Inflammatory macrophage treated with lipopolysaccharide for 4 hours (primary cell): Measurements from ENCODE around the gene GAS2L2.

Experiments used
- DNase-seq: peaks from one replicate; pipeline ENCODE4 v3.0.0-alpha.2; 2020

Gene GAS2L2

DNA sequence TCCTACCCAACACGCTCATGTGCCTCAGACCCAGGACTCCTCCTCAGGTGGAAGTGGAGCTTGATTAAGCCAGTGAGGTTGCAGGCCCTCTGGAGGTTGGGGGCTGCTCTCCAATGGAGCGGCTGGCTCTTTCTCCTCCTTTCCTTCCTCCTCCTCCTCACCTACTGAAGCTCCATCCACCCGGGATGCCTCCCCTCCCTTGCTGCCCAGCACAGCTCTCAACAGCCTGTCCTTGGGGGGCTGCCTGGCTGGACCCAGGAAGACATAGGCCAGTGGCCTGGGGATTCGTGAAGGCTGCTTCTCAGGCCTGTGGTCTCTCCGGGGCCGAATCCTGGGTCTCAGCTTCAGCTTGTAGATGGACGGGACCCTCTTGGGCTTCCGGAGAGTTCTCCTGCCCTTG lies 8.2 kb downstream of the GAS2L2 start:
- no peak for DNase-seq

DNA sequence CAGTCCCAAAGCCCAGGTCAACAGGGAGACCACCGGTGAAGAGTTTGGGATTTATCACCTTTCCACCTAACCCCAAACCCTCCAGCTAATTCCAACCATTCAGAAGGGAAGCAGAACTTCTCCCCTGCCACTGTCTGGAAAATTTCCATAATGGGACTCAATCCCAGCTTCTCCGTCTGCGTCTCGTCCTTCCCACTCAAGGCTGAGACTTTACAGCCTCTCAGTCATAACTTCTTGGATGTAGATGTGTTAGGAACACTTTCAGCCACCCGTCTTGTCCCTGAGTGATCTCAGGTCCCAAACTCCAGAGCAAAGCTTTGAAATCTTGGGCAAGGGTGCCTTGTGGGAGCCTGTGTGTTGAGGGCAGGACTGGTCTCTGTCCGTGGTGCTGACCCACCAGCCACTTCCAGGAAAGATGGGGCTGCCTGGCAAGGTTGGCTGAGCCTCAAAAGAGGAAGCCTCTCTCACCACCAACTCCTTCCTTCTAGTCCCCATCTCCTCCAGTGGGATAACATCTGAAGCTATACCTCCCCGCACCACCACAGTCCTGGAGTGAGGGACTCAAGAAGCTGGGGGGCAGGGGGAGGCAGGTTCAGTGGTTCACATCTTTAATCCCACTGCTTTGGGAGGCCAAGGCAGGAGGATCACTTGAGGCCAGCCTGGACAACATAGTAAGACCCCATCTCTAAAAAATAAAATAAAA lies 9.3 kb downstream of the GAS2L2 start:
- DNase-seq = peak; percentile 16

DNA sequence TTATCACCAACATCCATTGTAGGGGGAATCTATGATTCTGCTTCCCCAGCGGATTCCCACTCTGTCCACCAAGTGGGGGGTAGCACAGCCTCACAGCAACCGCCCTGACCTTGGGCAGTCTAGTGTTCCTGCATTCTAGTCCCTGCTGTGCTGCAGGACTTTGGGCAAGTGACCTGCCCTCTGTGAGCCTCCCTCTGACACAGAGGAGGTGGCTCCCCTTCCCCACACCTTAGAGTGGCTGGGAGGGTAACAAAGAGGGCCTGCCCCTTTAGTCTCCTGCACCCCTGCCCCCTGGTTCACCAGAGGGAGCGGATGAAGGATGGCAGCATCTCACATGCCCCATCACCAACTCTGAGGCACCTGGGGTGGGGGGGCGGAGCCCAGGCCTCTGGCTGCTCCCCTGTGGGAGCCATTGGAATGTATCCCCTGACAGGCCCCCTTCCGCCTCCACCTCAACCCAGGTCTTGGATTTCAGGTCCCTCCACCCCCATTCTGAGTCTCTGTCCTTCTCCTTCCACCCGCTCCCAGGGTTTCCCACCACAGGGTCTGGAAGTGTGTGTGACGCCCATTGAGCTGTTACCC lies 10.1 kb downstream of the GAS2L2 start:
- no peak for DNase-seq

DNA sequence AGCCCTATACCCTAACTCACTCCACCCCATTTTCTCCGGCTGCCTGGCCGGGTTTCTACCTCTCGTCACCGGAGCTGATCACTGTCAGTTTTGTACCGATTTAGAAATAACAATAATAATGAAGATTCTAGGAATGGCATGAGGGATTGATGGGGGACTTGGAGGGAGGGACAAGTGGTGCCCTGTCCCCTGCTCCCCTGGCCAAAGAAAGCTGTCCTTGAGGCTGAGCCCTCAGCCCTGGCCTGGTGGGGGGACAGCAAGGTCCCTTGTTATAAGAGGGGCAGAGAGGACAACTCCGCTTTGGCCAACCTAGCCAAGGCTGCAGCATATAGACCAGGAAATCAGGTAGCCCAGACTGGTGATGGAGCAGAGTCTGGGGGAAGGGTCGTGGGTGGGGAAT lies 10.5 kb downstream of the GAS2L2 start:
- DNase-seq = no peak

DNA sequence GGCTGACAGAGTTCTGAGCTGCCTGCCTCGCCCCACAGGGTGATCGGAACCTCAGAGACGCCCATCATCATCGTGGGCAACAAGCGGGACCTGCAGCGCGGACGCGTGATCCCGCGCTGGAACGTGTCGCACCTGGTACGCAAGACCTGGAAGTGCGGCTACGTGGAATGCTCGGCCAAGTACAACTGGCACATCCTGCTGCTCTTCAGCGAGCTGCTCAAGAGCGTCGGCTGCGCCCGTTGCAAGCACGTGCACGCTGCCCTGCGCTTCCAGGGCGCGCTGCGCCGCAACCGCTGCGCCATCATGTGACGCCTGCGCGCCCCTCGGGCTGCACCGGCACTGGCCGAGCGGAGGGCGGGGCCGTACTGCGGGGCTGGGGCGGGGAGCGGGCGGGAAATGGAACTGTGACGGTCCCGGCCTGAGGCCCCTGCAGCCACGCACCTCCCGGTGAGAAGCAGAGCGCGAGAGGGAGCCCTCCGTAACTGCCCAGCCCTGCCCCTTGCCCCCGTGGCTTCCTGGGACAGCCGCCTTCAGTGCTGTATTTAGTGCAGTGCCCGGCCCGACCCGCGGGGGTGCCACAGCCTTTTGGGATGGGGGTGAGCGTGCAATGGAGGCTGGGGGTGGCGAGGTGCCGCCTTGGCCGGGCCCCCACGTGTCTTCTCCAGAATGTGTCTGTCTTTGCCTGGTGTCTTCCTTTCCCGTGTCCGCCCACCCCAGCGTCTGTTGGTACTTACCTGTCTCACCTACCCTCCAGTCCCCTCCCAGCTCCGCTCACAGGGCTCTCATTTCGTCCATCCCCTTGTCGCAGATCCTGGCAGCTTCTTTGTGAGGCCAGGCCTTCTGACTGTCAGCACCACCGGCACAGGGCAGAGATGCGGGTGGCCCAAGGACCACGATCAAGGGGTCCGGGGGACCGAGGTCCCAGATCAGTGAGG lies 11.8 kb downstream of the GAS2L2 start:
- DNase-seq = no peak

DNA sequence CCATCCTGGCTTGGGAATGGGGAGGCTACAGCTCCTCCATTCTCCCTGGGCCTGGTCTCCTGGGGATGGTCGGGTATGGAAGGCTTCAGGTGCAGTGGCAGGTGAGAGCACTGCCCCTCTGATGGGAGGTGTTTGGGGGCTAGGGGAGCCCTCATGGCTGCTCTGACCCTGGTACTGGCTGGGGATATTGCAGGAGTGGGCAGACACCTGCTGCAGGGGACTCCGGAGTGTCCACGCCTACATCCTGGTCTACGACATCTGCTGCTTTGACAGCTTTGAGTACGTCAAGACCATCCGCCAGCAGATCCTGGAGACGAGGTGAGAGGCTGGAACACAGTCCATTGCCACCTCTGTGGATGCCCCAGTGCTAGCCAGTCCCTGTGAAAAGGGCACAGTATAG lies 12.8 kb downstream of the GAS2L2 start:
- no peak for DNase-seq

DNA sequence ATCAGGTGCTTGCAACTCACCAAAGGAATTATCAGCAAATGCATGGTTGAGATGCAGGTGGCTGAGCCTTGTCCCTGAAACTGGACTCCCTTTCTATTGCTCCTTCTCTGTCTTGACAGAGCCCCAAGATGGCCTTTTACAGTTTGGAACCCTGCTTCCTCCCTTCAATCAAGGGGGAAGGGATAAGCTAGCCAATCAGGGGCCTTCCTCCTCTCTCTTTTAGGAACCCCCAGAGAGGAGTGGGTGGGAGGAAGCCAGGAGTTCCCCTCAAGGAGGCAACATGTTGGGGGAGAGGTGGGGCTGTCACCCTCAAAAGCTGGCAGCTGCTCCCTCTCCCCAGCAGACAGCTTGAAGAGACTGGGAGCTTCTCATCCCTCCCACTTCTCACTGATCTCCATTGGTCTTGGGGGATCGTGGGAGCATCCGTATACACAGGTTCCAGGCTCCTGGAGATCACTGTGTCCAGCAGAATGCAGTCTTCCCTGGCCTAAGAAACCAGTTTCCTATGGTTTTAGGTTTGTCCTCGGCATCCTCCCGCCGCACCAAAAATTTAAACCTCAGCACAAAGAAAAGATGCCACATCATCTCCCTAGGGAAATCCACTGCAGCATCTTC lies 14.4 kb downstream of the GAS2L2 start:
- no peak for DNase-seq

DNA sequence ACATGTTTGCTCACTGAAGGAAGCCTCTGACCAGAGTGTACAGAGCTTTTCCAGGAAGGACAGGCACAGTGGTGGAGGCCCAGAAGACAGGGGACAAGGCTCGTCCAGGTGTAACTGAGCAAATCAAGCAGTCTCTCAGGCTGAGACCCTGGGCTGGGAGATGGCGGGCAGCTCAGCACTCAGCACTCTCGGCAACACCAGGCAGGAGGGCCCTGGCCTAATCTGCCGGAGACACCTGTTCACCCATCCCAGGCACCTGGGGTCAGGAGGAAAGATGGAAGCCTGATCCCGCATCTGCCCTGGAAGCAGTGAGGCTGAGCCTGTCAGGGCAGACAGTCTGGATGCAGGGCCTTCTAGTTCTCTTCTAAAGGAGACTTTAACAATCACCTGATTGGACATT lies 16.8 kb downstream of the GAS2L2 start:
- no peak for DNase-seq

DNA sequence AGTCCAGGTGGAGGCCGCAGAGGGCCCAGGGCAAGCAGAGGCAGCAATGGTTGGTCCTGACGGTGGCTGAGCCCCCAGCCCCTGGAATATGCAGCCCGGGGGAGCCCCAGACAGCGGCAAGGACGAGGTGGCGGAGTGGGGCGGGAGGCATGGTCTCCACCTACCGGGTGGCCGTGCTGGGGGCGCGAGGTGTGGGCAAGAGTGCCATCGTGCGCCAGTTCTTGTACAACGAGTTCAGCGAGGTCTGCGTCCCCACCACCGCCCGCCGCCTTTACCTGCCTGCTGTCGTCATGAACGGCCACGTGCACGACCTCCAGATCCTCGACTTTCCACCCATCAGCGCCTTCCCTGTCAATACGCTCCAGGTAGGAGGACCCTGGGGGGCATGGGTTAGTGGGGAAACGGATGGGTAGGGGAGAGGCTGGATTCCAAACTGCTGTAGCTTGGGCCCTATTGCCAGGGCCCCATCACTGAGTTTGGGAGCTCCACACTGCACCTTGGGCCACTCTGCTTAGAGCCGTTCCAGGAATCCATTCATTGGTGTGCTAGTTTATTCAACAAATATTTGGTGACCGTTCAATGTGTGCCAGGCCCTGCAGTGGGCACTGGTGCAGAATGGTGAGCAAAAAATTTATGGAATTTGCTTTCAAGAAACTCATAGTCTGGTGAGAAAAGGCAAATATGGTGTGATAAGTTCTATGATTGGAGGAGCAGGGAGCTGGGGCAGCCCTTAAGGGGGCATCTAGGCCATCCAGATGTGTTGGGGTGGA lies 17.8 kb downstream of the GAS2L2 start:
- no peak for DNase-seq

DNA sequence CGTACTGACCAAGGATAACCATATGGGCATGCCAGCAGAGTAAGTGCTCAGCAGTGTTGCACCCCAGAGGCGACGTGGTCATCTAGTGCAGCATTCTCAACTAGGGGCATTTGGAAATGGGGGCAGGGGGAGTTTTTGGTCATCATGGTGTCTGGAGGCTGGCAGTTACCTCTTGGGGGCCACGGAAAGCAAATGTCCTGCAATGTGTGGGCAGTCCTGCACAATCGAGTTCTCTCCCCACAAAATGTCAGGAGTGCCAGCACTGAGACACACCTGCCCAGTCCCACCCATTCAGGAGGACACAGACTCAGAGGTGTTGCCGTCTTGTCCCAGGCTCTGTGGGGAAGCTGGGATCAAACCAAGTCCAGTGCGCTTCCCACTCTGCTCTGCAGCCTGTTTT lies 18.6 kb downstream of the GAS2L2 start:
- DNase-seq = no peak

DNA sequence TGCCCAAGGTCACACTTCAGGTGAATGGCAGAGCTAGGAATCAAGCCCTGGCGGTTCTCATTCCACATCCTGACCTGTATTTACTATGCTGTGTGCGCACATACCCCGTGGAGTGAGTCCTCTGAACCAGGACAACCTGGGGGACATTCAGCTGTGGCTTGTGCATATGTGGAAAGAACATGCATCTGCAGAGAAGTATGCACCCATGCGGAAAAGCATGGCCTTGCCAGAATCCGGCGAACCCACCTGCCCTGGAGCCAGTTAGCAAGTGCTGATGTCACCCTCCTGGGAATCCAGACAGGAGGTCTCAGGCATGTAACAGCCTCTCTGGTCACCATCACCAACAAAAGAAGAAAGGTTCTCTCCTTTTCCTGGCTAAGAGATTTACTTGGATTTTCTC lies 19.7 kb downstream of the GAS2L2 start:
- DNase-seq = no peak

DNA sequence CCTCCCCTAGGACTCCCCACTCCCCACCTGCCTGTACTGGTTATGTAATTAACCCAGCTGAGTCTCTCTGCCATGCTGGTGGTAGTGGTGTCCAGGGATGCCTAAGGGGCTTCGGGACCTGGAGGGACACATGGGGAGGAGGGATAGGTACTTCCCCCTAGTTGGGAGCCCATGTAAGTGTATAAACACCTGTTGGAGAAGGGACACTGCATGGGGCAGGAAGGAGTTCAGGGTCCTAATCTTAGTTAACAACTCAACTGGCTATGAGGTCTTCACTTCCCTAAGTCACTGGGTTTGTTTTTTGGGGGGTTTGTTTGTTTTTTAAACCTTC lies 20.3 kb downstream of the GAS2L2 start:
- DNase-seq = no peak

DNA sequence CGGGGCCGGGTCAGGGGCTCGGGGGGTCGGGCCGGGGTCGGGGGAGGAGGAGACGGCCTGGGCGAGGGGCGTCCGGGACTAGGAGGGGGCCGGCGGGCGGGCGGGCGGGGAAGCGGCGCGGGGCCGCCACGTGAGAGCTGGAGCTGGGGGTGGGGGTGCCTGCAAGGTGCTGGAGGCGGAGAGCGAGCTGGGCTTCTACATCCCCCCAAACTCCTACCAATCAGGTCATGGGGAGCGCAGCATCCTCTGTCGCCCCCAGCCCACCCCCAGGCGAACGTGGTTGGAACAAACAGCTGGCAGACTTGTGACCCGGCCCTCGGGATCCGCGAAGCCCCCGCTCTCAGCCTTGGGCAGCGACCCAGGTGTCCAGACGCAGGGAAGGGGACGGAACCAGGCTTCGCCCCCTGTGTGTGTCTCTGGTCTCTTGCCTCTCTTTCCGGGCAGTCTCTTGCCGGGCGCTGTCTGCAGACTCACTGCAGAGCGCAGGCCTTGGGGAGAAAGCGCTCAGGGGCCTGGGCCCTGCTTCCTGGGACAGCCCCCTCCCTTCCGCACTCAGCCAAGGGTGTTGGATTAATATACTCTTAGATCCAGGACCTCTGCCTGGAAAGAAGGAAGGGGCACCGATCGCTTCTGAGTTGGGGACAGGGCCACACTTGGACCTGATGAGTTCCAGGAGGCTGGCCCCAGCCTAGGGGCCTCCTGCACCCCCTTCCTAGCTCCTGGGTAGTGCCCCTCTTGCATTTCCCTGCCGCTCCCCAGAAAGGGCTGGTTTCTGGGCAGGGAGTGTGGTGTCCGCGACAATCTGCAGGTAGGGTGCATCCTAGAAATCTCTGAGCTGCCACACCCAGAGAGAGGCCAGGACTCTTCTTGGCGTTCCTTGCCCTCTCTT lies 20.9 kb downstream of the GAS2L2 start:
- DNase-seq = no peak

DNA sequence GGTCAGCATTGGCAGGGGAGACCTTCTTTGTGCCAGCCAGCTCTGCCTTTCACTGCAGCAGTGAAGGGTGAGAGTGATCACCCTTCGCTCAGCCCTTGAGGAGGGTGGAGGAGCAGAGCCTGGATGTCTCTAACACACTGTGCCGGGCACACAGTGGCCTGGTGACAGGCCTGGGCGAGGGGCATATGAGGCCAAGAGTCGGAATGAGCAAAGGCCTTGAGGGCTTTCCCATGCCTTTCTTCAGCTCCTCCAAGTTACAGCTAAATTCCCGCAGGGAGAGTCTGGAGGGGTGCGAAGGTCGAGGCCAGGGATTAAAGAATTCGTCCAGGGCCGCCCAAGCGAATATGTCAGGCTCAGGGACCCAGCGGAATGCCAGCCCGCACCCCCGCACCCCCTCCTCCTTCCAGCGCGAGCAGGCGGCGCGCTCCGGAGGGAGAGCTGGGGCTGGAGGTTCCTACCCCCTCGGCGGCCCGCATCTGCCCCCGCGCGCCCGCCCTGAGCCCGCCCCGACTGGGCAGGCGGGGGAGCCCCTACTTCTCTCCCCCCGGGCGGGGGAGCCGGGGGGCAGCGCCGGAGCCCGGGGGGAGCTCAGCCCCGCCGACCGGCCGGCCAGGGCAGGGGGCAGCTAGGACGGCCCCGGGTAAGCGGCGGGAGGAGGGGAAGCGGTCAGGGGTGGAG lies 21.7 kb downstream of the GAS2L2 start, which contains the start of gene RASL10B:
TSS of gene RASL10B (plus strand) at position 401 of the 678 bp plus-strand sequence. CDS start 3,546 bp downstream, outside the sequence.
- no peak for DNase-seq

DNA sequence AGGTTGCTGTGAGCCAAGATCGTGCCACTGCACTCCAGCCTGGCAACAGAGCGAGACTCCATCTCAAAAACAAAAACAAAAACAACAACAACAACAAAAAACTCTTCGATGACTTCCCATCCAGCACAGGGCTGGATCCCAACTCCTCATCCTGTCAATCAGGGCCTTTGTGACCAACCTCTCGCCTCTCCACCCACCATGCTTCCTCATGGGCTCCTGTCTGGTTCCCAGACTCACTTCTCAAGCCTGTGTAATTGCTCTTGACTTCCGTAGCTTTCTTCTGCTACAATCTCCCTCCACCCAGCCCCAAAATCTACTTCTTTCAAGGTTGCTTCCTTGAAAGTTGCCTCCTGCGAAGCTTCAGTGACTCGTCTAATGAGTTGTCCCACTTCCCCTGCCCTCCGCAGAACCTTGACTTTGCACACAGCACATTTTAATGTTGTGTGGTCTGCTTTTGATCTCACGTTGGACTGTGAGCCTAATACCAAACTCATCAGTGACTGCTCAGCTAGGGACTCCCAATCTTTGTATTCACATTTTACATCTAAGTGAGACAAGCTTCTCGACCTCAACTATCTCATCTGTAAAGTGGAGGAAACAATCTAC lies 22.5 kb downstream of the GAS2L2 start:
- no peak for DNase-seq

DNA sequence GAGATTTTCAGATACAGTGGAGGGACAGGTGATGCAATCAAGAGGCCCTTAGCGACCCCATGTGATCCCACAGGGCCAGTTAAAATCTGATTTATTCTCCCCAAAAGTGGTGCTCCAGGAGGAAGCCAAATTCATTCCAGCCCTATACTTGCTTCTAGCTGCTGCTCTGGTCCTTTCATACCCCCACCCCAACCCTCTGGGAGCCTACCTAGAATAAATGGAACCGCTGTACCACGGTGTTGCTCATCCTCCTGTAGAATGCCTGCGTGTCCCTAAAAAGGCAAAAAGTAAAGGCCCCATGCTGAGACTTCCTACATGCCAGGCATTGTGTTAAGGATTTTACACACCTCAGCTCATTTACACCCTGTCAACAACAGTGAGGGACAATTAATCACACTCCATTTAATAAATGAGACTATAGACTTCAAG lies 23.6 kb downstream of the GAS2L2 start:
- no peak for DNase-seq

DNA sequence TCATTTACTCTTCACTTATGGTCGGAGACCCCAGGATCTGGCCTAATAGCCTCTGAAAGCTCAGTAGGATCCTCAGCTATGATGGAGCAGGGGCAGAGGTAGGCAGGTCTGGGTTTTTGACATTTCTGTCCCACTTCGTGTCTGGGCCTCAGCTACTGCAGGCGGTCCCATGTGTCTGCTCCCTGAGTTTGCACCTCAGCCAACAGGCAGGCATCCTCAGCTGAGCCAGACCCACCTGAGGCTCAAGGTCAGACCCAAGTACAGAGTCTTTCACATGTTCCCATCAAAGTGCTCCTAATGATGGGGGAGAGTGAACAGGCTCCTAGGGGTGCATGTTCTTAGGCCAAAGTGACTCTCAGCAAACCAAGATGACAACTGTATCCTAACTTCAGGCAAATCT lies 24.5 kb downstream of the GAS2L2 start:
- DNase-seq = no peak

DNA sequence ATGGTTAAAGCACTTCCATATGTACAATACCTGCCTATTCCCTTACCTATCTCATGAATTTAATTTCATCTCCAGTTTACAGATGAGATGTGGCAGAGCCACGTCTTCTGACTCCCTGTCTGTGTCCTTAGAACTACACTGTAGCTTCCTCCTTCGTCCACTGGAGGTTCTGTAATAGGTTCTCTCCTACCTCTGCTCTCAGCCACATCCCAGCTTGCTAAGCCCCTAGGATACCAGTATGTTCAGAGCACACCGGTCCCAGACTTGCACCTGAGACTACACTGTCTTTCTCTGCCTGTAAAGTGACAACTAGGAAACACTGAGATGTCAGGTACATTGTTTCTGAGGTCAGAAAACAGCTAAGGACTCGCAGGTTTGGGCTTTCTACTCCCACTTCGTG lies 25.4 kb downstream of the GAS2L2 start:
- DNase-seq = no peak

DNA sequence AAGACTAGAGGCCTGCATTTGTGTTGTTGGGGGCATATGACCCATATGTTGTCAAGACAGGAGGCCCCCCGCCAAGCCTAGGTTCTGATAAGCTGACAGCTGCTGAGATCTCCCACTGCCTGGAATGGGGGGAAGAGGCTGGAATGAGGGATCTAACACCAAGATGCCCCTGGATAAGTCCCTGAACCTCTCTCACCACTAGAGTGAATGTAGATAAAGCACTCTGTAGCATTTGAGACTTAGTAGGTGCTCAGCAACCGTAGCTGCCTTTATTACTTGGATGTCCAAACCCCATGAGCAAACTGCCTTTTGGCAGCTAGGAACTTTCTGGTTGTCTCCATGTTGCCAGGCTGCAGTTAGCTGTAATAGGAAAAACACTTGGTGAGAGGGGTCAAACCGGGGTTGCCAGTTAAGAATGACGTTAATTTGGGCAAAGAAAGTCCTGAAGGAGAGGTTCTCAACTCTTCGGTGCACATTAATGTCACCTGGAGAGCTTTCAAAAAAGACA lies 26.0 kb downstream of the GAS2L2 start:
- DNase-seq = no peak
